NCI-H69 (cell line): Measurements from ENCODE around the gene VIT.
"Not testable (repeated sequence)": the region's sequence is repeated elsewhere in the genome, so short reads cannot be mapped to it uniquely, and the experiment has no call there.

ENCODE experiments used
- DNase-seq: peaks from one replicate; lab custom pipeline; 2025; lab: John Stamatoyannopoulos, UW

The VIT gene

GRCh38 chr2:36807223-36807886, 110.8 kb downstream of the VIT start:
- DNase-seq: peak; percentile 41

DNA sequence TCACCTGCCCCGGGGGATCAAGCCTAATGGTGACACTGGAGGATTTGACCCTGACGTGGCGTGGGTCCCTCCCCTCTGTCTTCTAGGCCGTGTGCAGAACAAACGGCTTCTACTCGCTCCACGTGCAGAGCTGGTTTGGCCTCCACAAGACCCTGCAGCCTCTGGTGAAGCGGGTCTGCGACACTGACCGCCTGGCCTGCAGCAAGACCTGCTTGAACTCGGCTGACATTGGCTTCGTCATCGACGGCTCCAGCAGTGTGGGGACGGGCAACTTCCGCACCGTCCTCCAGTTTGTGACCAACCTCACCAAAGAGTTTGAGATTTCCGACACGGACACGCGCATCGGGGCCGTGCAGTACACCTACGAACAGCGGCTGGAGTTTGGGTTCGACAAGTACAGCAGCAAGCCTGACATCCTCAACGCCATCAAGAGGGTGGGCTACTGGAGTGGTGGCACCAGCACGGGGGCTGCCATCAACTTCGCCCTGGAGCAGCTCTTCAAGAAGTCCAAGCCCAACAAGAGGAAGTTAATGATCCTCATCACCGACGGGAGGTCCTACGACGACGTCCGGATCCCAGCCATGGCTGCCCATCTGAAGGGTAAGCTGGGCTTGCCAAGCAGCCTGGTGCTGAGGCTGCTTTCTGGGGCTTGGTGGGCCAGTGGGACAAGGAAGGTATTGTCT, 112.0 kb downstream of the VIT start:
- DNase-seq: no peak

- no peak for DNase-seq
Observed at GRCh38 chr2:36809069-36809445, 112.5 kb downstream of the VIT start.

- no peak for DNase-seq
Observed at GRCh38 chr2:36811071-36811470, 114.6 kb downstream of the VIT start.

GRCh38 chr2:36812196-36812595, 115.7 kb downstream of the VIT start:
- DNase-seq: no peak

DNA sequence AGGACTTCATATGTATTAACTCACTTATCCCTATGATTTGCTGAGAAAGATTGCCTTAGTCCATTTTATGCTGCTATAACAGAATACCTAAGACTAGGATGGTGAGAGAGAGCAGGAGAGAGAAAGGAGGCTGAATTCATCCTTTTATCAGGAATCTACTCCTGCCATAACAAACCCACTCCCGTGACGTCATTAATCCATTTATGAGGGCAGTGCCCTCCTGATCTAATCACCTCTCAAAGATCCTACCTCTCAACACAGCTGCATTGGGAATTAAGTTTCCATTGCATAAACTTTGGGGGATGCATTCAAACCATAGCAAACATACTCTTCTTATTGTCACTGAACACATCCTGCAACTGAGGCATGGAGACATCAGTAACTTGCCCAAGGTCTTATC, 122.0 kb downstream of the VIT start:
- no peak for DNase-seq

GRCh38 chr2:36819095-36819711, 122.7 kb downstream of the VIT start:
- DNase-seq: no peak

- DNase-seq: peak; percentile 62
Observed at GRCh38 chr2:36820942-36821605, 124.6 kb downstream of the VIT start.

GRCh38 chr2:36823862-36824261, 127.4 kb downstream of the VIT start:
- DNase-seq: no peak

DNA sequence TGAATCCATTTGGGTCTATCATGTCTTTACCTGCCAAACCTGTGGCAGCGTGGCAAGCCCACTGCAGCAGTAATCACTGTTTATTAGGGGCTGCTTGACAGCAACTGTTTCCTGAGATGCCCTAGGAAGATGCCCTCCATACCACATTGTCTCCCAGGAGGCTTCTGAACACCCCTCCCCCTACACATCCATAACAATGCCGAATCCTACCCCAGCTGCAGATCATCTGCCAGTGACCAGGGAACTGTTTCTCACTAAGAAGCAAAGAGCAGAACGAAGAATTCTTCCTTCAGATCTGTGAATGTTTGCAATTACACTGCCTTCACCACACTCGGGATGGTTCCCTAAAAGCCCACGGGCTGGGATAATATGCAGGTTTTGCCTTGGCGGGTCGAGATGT, 127.8 kb downstream of the VIT start:
- DNase-seq: no peak

DNA sequence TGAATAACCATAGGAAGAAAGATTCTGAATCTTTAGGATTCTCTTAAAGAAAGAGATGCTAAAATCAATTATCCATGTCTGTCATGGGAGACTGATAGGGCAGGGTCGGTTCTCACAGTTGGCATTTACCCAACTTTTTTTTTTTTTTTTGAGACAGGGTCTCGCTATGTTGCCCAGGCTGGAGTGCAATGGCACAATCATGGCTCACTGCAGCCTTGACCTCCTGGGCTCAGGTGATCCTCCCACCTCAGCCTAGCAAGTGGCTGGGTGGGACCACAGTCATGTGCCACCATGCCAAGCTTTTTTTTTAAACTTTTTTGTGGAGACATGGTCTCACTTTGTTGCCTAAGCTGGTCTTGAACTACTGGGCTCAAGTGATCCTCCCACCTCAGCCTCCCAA, 128.2 kb downstream of the VIT start:
- DNase-seq: not testable (repeated sequence)

DNA sequence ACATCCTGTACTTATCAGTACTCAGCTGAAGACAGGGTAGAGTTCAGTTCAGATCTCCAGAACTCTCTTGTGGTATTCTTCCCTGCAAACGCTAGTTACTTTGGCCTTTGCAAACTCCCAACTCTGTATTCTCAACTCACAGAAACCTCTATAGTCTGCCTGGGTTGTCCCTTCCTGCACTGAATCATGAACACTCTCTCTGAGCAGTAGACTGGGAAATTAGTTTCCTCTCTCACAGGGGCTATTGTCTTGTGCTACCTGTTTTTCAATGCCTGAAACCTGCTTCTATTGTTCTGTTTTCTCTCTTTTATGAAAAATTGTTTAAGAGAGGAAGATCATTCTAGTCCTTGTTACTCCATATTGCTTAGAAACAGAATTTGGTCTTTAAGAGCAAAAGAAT, 134.7 kb downstream of the VIT start:
- no peak for DNase-seq

- DNase-seq: no peak
Observed at GRCh38 chr2:36834203-36834602, 137.7 kb downstream of the VIT start.

GRCh38 chr2:36834731-36835524, 138.4 kb downstream of the VIT start:
- DNase-seq: no peak

- DNase-seq: no peak
Observed at GRCh38 chr2:36839976-36840617, 143.6 kb downstream of the VIT start.

DNA sequence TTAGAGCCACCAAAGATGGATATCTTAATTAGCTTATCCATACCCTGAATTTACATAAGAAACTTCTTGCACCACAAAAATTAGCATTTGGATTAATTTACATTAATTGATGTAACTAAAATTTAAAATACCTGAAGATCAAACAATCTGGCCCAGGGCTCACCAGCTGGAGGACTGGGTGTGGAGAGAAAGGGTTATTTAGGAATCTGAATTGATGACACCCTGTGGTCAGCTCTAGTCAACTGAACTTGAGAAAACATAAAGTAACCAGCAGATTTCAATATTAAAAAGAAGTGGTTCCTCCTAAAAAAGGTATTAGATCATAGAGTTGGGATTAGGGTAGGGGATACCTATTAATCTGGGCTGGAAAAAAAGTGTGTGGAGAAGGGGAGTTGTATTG, 147.3 kb downstream of the VIT start:
- no peak for DNase-seq

- no peak for DNase-seq
Observed at GRCh38 chr2:36849265-36849664, 152.8 kb downstream of the VIT start.

DNA sequence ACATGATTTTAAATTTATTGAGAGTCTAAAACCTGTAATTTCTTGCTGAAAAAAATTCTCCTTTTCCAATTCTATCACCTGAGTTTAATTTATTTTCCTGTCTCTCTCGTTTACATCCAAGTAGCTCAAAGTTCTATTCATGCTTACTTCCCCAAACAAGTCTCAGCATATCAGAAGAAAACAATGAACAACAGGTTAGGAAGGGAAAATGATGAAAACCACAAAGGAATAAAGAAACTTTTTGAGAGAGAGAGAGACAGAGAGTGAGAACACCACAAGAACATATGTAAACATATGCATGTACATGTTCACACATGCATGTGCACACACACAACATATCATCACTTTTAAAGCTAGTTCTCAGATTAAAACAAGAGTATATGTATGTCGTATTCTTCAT, 157.7 kb downstream of the VIT start:
- no peak for DNase-seq

GRCh38 chr2:36855429-36855828, 158.9 kb downstream of the VIT start:
- DNase-seq: no peak

DNA sequence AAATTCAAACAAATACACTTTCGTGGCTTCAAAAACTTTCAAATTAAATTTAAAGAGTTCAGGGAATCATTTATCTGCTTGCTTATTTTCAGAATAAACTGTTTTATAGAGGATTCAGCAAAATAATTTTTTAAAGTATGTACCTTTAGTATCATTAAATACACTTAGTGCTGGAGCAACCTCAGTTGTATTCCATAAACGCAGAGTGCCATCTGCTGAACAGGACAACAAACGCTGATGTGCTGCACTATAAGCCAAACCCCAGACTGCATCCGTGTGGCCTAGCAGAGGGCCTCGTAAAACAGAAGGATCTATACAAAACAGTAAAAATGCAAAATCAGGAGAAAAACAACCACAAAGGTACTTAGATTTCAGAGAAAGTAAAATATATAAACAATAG, 161.2 kb downstream of the VIT start:
- DNase-seq: no peak

DNA sequence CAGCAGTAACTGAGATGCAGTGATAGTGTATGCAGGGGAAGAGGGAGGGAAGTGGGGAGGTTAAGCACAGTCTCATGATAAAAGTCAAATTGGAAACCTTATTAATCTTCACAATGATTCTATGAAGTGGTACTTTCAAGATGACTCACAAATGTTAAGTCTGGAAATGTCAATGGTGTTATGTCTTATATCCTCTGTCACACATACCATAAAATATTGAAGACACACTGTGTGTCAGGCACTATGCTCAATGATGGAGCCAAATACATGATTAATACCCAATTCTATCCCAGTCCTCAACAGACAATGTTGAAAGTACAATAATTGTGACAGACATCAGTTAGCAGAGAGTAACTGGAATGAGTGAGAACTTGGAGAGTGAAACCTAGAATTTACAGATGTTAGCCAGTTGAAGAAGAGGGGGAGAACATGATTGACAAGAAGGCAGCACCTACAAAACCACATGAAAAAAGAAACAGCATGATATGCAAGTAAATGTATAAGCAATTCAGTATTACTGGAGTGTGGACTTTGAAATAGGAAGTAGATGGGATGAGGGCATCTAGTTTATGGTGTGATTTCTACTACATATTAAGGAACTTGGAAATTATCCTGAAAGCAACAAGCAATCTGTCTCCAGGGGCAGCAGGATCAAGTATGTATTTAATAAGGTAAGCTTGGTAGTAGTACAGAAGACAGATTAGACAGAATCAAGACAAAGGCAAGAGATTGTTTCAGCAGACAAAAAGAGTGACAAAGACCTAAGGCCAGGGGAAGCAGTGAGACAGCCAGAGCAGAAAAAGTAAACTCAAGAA, 162.3 kb downstream of the VIT start:
- DNase-seq: no peak
